Heart right ventricle (tissue), 16 donors: ENCODE measurements around the gene PLIN1. TPM values are rescaled to one million over a fixed set of nuclear protein-coding genes. Genes with fewer than 3 reads are reported as not detected.
A peak's percentile ranks its signal among the peaks of the same experiment; 100 is the strongest.

ENCODE experiments used
- ATAC-seq, 8 donors: fragments of 200-7000 bp; cut with Tn5 transposase; one replicate each; pipeline ENCODE4 v1.9.1; 2020; ENCODE audit warnings: mild to moderate bottlenecking in 8 of 8, moderate library complexity in 8 of 8, moderate number of reproducible peaks in 1 of 8
- DNase-seq, 2 donors: peaks; one replicate each; pipeline ENCODE4 v3.0.0-alpha.2; 2020
- H3K27ac ChIP-seq, 10 donors: fragments of 200-600 bp; sonication (generic) in 2 of 10; one replicate each; pipeline versions ENCODE4 v1.5.0 to v1.8.0; 2020 to 2022; ENCODE audit warnings: mild to moderate bottlenecking in 3 of 10
- H3K27me3 ChIP-seq, 7 donors: fragments of 200-600 bp; one replicate each; pipeline ENCODE4 v1.8.0; 2021 to 2022; ENCODE audit warnings: mild to moderate bottlenecking in 2 of 7
- H3K36me3 ChIP-seq, 9 donors: fragments of 200-600 bp; sonication (generic) in 1 of 9; one replicate each; pipeline versions ENCODE4 v1.5.0 to v1.8.0; 2020 to 2022; ENCODE audit warnings: mild to moderate bottlenecking in 2 of 9
- H3K4me1 ChIP-seq, 9 donors: fragments of 200-600 bp; sonication (generic) in 1 of 9; one replicate each; pipeline versions ENCODE4 v1.5.0 to v1.8.0; 2020 to 2022; ENCODE audit warnings: mild to moderate bottlenecking in 4 of 9
- H3K4me3 ChIP-seq, 10 donors: fragments of 200-600 bp; sonication (generic) in 2 of 10; one replicate each; pipeline versions ENCODE4 v1.5.0 to v1.8.0; 2020 to 2022; ENCODE audit warnings: mild to moderate bottlenecking in 7 of 10, moderate library complexity in 2 of 10
- H3K9me3 ChIP-seq, 11 donors: fragments of 200-600 bp in 10 of 11; sonication (generic) in 2 of 11; one replicate each; pipeline versions ENCODE4 v1.5.0 to v1.8.0; 2013 to 2022; ENCODE audit warnings: mild to moderate bottlenecking in 2 of 11, control low read depth in 1 of 11, moderate library complexity in 1 of 11
- CTCF ChIP-seq, 9 donors: fragments of 200-600 bp; sonication (generic) in 2 of 9; IDR thresholded peaks; one replicate each; pipeline versions ENCODE4 v1.5.0 to v1.8.0; 2021 to 2022; ENCODE audit warnings: antibody characterized with exemption in 9 of 9, mild to moderate bottlenecking in 5 of 9, moderate library complexity in 1 of 9
- WGBS, 2 donors: extraction: QIAGEN DNeasy Blood & Tissue Kit; methylation state at CpG; one replicate each; pipeline ENCODE4 v1.1.7; 2013; ENCODE audit warnings: inconsistent platforms in 1 of 2; 5-methylcytosine and 5-hydroxymethylcytosine counted together
- intact Hi-C, 10 donors: fragments of 100-400 bp; cut with DNase I; formaldehyde crosslinking; loops; one replicate each; pipeline versions ENCODE4 v1.11.1 to v1.14.2; 2022
- polyA plus RNA-seq, 2 donors: library from polyadenylated mRNA; stranded (reverse); fragments of 200-250 nt; gene quantifications; one replicate each; pipeline ENCODE4 v1.2.3, GENCODE V29; 2013
- total RNA-seq, 10 donors: library from RNA; stranded (reverse); fragmentation: NEBNext Ultra II Directional in 3 of 10; extraction: Animal tissue kit (Norgen Biotek cat#: 25700) in 3 of 10; gene quantifications; one replicate each; pipeline versions ENCODE4 v1.2.1 to v1.2.4, GENCODE V29; 2021 to 2023
- donor health status: Arrhythmogenic right ventricular cardiomyopathy.
- donor health status: ischemic (EF 13 %, LVEDD 7.1; RV severe dilation, severe dysfunction).
- donor health status: healthy with polysubstance abuse.
- donor health status: DM: no; HTN: yes; CAD: no.
- donor health status: DM: no; HTN: no; CAD: no.
- donor health status: ischemic (EF 25% LVEDD 6.9; RV normal size, moderate dysfunction).
- donor health status: ischemic (EF 25% LVEDD 5.7; RV mildly dilated, moderate dysfunction).
- donor health status: healthy.
- donor health status: DM: yes; HTN: yes; CAD: no.
- donor health status: Ischemic cardiomyopathy.
- donor health status: ischemic (EF 35%, LVEDD 5.7; RV mildly dilated, moderate dysfunction).
- donor health status: nonischemic (EF 11% LVEDD 7.7; RV severe dilation, severe dysfunction).
- donor health status: DM: yes; HTN: yes; CAD: no.
- donor health status: PGD.
- donor health status: ischemic (EF 29% LVEDD 5.4; RV normal size, mild dysfunction).
- donor health status: nonischemic (EF 23%, LVEDD 6.1; RV moderate dilation, normal function).

The PLIN1 gene
- total and polyA plus RNA-seq, 12 donors: 0.30 to 45.3 (median 10.0) TPM

- Histone ChIP-seq H3K9me3 (no peaks in the 10 kb centered on the region), H3K27ac (no peak overlapping the region), H3K36me3 (no peaks in the 10 kb centered on the region), H3K27me3 (no peaks in the 10 kb centered on the region), H3K4me3 (no peak overlapping the region), H3K4me1 (peaks cover 4 to 25% (median 16%) of the 10 kb centered on the region in 9 donors)
- WGBS, 2 donors: 93 to 94% methylated on average over 1 of the region's 1 CpG
- DNase-seq (no peak), ATAC-seq (no peak)
- TF ChIP-seq CTCF (IDR thresholded peaks at IDR 0.05): no peak
- intact Hi-C loops: no loop called here
These were observed 1.8 kb downstream of the PLIN1 start for GRCh38 chr15:89677381-89677780.

- Histone ChIP-seq H3K27ac (no peak overlapping the region), H3K9me3 (no peaks in the 10 kb centered on the region), H3K27me3 (no peaks in the 10 kb centered on the region), H3K4me3 (no peak overlapping the region), H3K4me1 (peaks cover 0 to 14% (median 8%) of the 10 kb centered on the region in 9 donors), H3K36me3 (no peaks in the 10 kb centered on the region)
- WGBS, 2 donors: 71 to 79% methylated on average over 6 of the region's 6 CpGs
- TF ChIP-seq CTCF (IDR thresholded peaks at IDR 0.05): no peak
- no peak for ATAC-seq
- intact Hi-C loops: no loop called here
- DNase-seq: no peak
These were observed 3.6 kb downstream of the PLIN1 start for GRCh38 chr15:89675606-89676005.

DNA sequence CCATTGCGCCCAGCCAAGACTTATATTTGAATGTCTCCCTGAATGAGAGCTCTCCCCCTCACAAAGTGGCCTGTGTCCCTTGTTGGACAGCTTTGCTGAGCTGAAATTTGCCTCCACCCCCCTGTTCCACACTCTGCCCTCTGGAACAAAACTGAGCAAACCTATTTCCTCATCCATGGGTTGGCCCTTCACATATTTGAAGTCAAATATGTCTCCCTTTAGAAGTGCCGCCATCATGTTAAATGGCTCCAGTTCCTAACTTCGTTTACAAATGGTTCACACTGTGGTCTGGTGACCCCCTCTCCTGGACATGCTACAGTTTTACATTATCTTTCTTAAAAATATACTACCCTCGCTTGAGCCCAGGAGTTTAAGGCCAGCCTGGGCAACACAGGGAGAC is 4.6 kb downstream of the PLIN1 start:
- WGBS, 2 donors: 74 to 76% methylated on average over 4 of the region's 4 CpGs

DNA sequence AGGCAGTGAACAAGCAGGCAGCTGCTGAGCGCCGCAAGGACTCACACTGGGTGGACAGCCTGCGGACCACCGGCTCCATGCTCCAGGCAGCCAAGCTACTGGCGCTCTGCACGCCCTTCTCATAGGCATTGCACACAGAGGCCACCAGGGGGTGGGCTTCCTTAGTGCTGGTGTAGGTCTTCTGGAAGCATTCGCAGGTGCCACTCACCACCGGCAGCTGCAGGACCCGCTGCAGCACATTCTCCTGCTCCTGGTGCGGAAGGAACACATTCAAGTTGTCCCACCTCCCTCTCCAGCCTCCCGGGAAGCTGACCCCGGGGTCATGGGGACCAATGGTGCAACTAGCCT is 6.0 kb downstream of the PLIN1 start:
- intact Hi-C loops: no loop called here
- H3K9me3 ChIP-seq: no peaks in the 10 kb centered on the region
- WGBS, 2 donors: 56 to 60% methylated on average over 12 of the region's 12 CpGs
- H3K4me1 ChIP-seq: no peaks in the 10 kb centered on the region
- no peak for DNase-seq
- peak in 2 of 8 donors; percentile 13 to 33 for ATAC-seq
- no peak overlapping the region for H3K27ac ChIP-seq
- H3K4me3 ChIP-seq: no peak overlapping the region
- TF ChIP-seq CTCF (IDR thresholded peaks at IDR 0.05): peak in 7 of 9 donors; percentile 13 to 47 (median 31)
- H3K27me3 ChIP-seq: no peaks in the 10 kb centered on the region
- no peaks in the 10 kb centered on the region for H3K36me3 ChIP-seq

More for the DNA sequence above, 4.6 kb downstream of the PLIN1 start:
- no peak for ATAC-seq
- TF ChIP-seq CTCF (IDR thresholded peaks at IDR 0.05): no peak
- H3K4me3 ChIP-seq: no peak overlapping the region
- no peaks in the 10 kb centered on the region for H3K36me3 ChIP-seq
- intact Hi-C loops: no loop called here
- no peak overlapping the region for H3K27ac ChIP-seq
- DNase-seq: no peak
- no peaks in the 10 kb centered on the region for H3K27me3 ChIP-seq
- no peaks in the 10 kb centered on the region for H3K9me3 ChIP-seq
- peaks cover 0 to 3% (median 0%) of the 10 kb centered on the region in 9 donors for H3K4me1 ChIP-seq
